CD4-positive, alpha-beta T cell treated with Interleukin-21 for 1 hour (primary cell): Measurements from ENCODE around the gene GCSH.

ENCODE experiments used
- DNase-seq: peaks from one replicate; pipeline ENCODE4 v3.0.0-alpha.2; 2020

GCSH gene

GRCh38 chr16:81101702-81102101, 5.5 kb upstream of the GCSH start:
- DNase-seq = no peak

GRCh38 chr16:81099958-81100357, 3.8 kb upstream of the GCSH start:
- DNase-seq = no peak

GRCh38 chr16:81097230-81097629, 1.0 kb upstream of the GCSH start:
- DNase-seq = no peak

GRCh38 chr16:81096715-81097208, 567 bp upstream of the GCSH start:
- no peak for DNase-seq

GRCh38 chr16:81095653-81095952, 592 bp downstream of the GCSH start:
- DNase-seq = no peak

GRCh38 chr16:81094771-81095251, 1.4 kb downstream of the GCSH start:
- DNase-seq = no peak

- no peak for DNase-seq
Observed at GRCh38 chr16:81088836-81089235, 7.4 kb downstream of the GCSH start.

- DNase-seq = no peak
Observed at GRCh38 chr16:81081014-81081413, 15.2 kb downstream of the GCSH start.

GRCh38 chr16:81080233-81080632, 16.0 kb downstream of the GCSH start:
- DNase-seq = no peak

GRCh38 chr16:81077076-81077940, 18.9 kb downstream of the GCSH start, which contains the start of gene C16orf46:
C16orf46 (minus strand) TSS chr16:81077238; CDS start chr16:81063955, 13,283 bp downstream.
- peak; percentile 96 for DNase-seq

- peak; percentile 94 for DNase-seq
Observed at GRCh38 chr16:81076566-81077075, 19.6 kb downstream of the GCSH start.

GRCh38 chr16:81073560-81074330, 22.4 kb downstream of the GCSH start:
- DNase-seq = no peak

GRCh38 chr16:81071805-81072204, 24.4 kb downstream of the GCSH start:
- no peak for DNase-seq

- DNase-seq = no peak
Observed at GRCh38 chr16:81070979-81071378, 25.2 kb downstream of the GCSH start.

GRCh38 chr16:81069063-81069462, 27.1 kb downstream of the GCSH start:
- no peak for DNase-seq

GRCh38 chr16:81067166-81067565, 29.0 kb downstream of the GCSH start:
- DNase-seq = no peak

- no peak for DNase-seq
Observed at GRCh38 chr16:81066681-81067080, 29.5 kb downstream of the GCSH start.

GRCh38 chr16:81061871-81062608, 34.2 kb downstream of the GCSH start:
- no peak for DNase-seq

GRCh38 chr16:81061307-81061640, 34.9 kb downstream of the GCSH start:
- DNase-seq = no peak

- DNase-seq = no peak
Observed at GRCh38 chr16:81060576-81061306, 35.5 kb downstream of the GCSH start.

GRCh38 chr16:81053761-81054160, 42.4 kb downstream of the GCSH start:
- no peak for DNase-seq

- DNase-seq = no peak
Observed at GRCh38 chr16:81042821-81043220, 53.4 kb downstream of the GCSH start.
